GM12873 (cell line): ENCODE results near the gene HMGB1.

Experiments used
- TF ChIP-seq, protein P1 (sequence below): IDR thresholded peaks from 2 replicates; pipeline ENCODE4 v1.5.1; 2012; ENCODE audit warnings: low read depth, mild to moderate bottlenecking, moderate library complexity, low read length, control low read depth; ENCODE audit not compliant: insufficient read depth; ENCODE audit errors: missing control alignments

Gene HMGB1

GRCh38 chr13:30421093-30422053 is 44.4 kb downstream of the HMGB1 start:
- TF ChIP-seq, protein P1, sequence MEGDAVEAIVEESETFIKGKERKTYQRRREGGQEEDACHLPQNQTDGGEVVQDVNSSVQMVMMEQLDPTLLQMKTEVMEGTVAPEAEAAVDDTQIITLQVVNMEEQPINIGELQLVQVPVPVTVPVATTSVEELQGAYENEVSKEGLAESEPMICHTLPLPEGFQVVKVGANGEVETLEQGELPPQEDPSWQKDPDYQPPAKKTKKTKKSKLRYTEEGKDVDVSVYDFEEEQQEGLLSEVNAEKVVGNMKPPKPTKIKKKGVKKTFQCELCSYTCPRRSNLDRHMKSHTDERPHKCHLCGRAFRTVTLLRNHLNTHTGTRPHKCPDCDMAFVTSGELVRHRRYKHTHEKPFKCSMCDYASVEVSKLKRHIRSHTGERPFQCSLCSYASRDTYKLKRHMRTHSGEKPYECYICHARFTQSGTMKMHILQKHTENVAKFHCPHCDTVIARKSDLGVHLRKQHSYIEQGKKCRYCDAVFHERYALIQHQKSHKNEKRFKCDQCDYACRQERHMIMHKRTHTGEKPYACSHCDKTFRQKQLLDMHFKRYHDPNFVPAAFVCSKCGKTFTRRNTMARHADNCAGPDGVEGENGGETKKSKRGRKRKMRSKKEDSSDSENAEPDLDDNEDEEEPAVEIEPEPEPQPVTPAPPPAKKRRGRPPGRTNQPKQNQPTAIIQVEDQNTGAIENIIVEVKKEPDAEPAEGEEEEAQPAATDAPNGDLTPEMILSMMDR: no peak

GRCh38 chr13:30418717-30419459 is 46.8 kb downstream of the HMGB1 start:
- TF ChIP-seq, protein P1: no peak

DNA sequence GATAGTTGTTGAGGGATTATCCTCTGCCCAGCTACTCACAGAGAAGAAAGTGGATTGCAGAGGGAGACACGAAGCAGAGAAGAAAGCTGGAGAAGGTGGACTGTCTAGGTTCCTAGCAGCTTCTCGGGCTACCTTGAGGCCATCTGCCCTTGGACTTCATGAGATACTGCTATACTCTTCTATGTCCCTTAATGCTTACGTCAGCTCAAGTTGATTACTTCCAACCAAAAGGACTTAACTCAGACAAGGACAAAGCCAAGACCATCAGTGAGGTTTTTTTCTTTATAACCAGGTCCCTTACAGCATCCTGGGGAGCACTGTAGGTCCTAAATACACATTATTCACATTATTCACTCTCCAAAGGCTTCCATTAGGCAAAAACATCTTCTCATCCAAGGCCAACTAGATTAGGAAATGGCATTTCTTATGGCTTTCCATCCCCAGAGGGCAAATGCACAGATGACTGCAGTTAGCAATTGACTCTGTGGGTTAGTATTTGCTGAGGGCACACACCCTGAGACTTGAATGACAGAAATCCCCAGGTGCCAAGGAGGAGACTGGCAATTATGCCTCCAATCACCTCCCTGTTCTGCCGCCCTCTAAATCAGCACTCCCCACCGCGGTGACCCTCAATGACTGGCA is 47.5 kb downstream of the HMGB1 start:
- TF ChIP-seq, protein P1: no peak

DNA sequence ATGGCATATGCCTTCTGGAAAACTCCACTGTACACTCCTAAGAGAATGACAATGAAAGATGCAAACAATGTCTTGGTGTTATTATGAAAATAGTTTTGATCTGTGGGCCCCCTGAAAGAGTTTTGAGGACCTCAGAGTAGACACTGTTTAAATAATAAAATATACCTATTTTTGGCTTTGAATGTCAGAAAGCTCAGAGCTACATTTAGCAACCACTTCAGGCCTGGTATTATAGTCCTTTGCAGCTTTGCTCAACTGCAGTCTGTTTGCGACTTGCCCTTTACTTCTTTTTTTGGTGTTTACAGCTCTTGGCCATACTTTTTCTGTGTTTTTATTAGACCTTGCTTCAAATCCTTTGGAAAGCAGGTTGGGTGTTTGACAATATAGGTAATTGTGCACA is 49.3 kb downstream of the HMGB1 start:
- TF ChIP-seq, protein P1: no peak

- TF ChIP-seq, protein P1: no peak
Observed at GRCh38 chr13:30415430-30416030, 50.2 kb downstream of the HMGB1 start.

- TF ChIP-seq, protein P1: no peak
Observed at GRCh38 chr13:30413842-30414241, 51.9 kb downstream of the HMGB1 start.

DNA sequence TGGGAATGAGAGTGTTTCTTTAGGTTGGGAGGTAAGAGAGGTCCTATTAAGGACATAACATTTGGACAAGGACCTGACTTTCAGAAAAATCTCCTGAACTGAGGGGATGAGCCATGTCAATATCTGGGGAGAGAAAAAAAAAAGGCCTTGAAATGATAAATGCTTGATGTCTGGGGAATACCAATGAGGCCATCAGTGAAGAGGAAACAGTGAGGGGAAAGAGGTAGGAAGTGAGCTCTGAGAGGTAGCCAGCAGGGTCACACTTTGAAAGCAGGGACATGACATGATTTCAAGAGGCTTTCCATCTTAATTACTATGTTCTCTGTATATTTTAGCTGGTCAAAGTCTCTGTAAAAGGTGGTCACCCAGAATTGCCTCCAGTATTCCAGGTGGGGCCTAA is 53.4 kb downstream of the HMGB1 start:
- TF ChIP-seq, protein P1: no peak
